Stimulated activated CD4-positive, alpha-beta T cell treated with anti-CD3 and anti-CD28 coated beads, Interleukin-4, amount 100 ng/mL, for 4 hours (primary cell): ENCODE measurements around the gene LTBP1.
"Not testable (repeated sequence)": the region's sequence is repeated elsewhere in the genome, so short reads cannot be mapped to it uniquely, and the experiment has no call there.

ENCODE experiments used
- DNase-seq, 2 experiments: peaks; one replicate each; pipeline ENCODE4 v3.0.0-alpha.2; 2020

The LTBP1 gene

GRCh38 chr2:32946314-32947075 lies at the start of gene LTBP1:
LTBP1 (plus strand) TSS chr2:32946953; CDS start chr2:32947325, 372 bp downstream.
- peak; percentile 45 to 46 for DNase-seq

- no peak for DNase-seq
Measured at GRCh38 chr2:32900246-32900973, 46.3 kb upstream of the LTBP1 start.

DNA sequence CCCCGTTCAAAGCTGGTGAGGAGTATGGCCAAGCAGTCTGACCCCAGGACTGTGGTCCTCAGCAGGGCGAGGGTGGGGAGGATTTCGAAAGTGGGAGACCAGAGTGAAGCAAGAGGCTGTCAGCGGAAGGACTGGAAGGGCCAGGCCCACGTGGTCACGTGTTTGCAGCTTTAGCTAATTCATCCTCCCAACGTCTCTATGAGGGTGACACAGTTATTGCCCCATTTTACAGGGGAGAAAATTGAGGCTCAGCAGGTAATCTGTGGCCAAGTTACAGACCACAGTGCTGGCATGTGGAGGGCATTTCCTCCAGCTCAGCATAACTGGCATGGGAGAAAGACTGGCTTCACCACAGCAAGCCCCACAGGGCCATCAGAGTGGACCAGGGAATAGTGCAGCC lies 45.4 kb upstream of the LTBP1 start:
- DNase-seq = no peak

- DNase-seq = no peak
Measured at GRCh38 chr2:32902174-32902573, 44.6 kb upstream of the LTBP1 start.

GRCh38 chr2:32902986-32903385 lies 43.8 kb upstream of the LTBP1 start:
- no peak for DNase-seq

GRCh38 chr2:32904074-32904473 lies 42.7 kb upstream of the LTBP1 start:
- no peak for DNase-seq

- no peak for DNase-seq
Measured at GRCh38 chr2:32904751-32905150, 42.0 kb upstream of the LTBP1 start.

GRCh38 chr2:32905270-32905669 lies 41.5 kb upstream of the LTBP1 start:
- DNase-seq = no peak

GRCh38 chr2:32910883-32911598 lies 35.7 kb upstream of the LTBP1 start:
- no peak for DNase-seq

GRCh38 chr2:32915694-32916093 lies 31.1 kb upstream of the LTBP1 start:
- no peak for DNase-seq

DNA sequence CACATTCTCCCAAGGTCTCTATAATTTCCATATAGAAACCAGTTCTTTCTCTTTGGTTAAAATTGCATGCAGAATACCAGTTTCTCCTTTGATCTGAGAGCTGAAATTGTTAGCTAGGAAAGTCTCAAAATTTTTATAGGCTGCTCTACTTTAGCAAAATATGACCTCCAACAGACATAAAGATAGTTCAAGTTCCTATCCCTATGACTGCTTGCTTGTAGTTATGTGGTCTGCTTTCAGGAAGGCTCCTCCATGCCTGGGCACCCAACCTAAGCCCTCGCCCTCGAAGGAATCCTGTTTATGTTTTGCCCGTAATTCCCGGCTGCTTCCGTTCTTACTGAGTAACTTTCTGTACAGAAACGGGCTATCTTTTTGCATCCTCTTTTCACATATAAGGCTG lies 28.0 kb upstream of the LTBP1 start:
- no peak for DNase-seq

DNA sequence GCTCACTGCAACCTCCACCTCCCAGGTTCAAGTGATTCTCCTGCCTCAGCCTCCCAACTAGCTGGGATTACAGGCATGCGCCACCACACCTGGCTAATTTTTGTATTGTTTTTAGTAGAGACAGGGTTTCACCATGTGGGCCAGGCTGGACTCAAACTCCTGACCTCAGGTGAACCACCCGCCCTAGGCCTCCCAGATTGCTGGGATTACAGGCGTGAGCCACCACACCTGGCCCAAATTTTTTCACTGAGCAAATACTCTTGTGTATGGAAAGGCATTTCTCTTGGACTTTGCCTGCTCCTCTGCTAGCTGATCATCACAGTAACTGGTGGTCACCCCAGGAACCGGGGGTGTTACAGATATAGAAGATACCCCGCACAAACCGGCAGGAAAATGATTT lies 26.9 kb upstream of the LTBP1 start:
- not testable (repeated sequence) for DNase-seq

DNA sequence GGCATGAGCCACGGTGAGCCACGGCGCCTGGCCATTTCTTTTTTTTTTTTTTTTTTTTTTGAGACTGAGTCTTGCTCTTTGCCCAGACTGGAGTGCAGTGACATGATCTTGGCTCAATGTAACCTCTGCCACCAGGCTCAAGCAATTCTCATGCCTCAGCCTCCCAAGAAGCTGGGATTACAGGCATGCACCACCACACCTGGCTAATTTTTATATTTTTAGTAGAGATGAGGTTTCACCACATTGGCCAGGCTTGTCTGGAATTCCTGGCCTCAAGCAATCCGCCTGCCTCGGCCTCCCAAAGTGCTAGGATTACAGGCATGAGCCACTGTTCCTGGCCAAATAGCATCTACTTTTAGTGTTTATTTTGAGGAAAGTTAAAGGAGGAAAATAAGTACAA lies 25.3 kb upstream of the LTBP1 start:
- not testable (repeated sequence) for DNase-seq

DNA sequence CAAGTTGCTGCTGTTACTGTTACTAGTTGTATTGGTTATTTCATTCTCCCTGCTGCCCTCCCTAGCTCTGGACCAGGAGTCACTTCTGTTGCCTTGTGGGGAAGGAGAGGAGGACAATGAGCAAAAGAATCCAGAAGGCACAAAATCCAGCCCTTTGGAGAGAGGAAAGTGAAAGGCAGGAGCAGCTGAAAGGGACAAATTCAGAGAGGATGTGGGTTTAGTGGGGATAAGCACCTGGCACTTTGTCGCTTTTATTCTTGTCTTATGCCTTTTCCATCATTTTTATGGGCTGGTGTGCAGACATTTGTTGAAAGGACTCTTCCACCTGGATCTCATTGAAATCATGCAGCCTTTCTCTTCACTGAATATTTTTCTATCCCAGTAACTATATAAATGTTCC lies 24.3 kb upstream of the LTBP1 start:
- DNase-seq = no peak

DNA sequence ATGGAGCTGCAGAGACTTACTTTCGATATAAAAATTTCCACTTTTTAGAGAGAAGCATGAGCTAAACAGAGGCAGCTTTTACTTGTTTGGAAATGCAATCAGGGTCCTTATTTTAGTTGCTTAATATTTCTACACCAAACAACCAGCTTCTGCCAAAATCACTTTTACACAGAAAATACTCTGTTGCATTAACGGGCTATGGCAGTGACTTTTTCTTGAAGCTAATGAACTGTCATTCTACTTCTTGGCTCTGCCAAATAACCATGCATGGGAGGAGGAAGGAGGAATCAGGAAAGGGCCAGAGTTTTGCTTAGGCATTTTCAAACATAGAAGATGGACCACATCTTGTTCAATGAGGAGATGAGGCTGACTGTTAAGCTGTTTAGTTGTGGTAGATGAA lies 23.6 kb upstream of the LTBP1 start:
- DNase-seq = no peak

GRCh38 chr2:32925283-32925815 lies 21.4 kb upstream of the LTBP1 start:
- DNase-seq = no peak

DNA sequence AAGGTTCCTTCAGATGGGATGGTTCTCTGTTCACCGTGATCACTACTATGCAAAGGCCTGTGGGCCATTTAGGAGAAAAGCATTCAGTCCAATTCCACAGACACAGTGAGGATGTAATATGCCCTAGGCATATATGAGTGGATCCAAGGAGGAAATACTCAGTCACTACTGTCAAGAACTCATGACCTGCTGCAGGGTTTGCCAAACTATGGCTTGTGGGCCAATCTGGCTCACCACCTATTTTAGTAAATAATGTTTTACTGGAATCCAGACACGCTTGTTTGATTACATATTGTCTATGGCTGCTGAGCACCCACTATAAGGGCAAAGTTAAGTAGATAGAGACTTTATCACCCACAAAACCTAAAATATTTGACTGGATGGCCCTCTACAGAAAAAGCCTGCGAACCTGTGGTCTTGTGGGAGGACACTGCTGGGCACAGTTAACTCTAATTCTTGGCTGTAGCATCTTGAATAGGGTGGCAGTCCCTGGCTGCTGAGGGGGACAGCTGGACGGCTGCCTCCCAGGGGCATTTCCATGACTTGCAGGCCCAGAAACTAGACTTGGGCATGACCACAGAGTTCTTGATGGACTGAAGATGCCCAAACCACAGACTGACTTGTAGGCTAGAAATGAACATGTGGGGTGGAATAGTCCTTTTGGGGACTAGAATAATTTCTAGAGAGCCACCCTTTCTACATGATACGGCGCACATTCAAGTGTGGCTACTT lies 20.6 kb upstream of the LTBP1 start:
- DNase-seq = no peak

- no peak for DNase-seq
Measured at GRCh38 chr2:32926708-32927084, 20.1 kb upstream of the LTBP1 start.

DNA sequence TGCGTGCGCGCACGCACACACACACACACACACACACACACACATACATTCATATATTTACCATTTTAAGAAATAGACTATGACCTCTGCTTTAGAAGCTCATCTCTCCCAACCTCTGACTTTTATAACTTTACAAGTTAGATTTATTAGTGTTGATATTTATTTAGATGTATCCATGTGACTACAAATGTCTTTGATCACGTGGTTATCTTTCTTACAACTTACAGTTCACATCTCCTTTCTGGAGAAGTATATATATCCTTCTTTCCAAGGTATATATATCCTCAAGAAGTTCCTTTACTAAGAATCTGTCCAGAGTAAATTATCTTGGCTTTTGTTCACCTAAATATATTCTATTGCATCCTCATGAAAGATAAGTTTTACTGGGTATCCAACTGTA lies 16.3 kb upstream of the LTBP1 start:
- DNase-seq = no peak

- no peak for DNase-seq
Measured at GRCh38 chr2:32931519-32931918, 15.2 kb upstream of the LTBP1 start.

- no peak for DNase-seq
Measured at GRCh38 chr2:32931945-32932709, 14.6 kb upstream of the LTBP1 start.
